Measurements from ENCODE around the gene TTF1. TPM values are rescaled to one million over a fixed set of nuclear protein-coding genes. Genes with fewer than 3 reads are reported as not detected.

TTF1 gene
- total RNA-seq, 1 experiment from 2014 or later = 23.8 TPM

GRCh38 chr9:132366481-132366880 lies 40.2 kb downstream of the TTF1 start (continued):
- TF ChIP-seq SMAD3 (CRISPR knock-in tag; IDR thresholded peaks at IDR 0.05; ENCODE audit: borderline replicate concordance) (no peak), CBFB (CRISPR knock-in tag; IDR thresholded peaks at IDR 0.05; ENCODE audit: low read depth) (no peak), SOX15 (CRISPR knock-in tag; IDR thresholded peaks at IDR 0.05) (no peak), TP53 (CRISPR knock-in tag; IDR thresholded peaks at IDR 0.05) (no peak)

GRCh38 chr9:132365986-132366385 lies 40.7 kb downstream of the TTF1 start:
- TF ChIP-seq ZNF121 (CRISPR knock-in tag; IDR thresholded peaks at IDR 0.05) (no peak), SMAD3 (CRISPR knock-in tag; IDR thresholded peaks at IDR 0.05; ENCODE audit: borderline replicate concordance) (no peak)
- TF ChIP-seq, protein P1, sequence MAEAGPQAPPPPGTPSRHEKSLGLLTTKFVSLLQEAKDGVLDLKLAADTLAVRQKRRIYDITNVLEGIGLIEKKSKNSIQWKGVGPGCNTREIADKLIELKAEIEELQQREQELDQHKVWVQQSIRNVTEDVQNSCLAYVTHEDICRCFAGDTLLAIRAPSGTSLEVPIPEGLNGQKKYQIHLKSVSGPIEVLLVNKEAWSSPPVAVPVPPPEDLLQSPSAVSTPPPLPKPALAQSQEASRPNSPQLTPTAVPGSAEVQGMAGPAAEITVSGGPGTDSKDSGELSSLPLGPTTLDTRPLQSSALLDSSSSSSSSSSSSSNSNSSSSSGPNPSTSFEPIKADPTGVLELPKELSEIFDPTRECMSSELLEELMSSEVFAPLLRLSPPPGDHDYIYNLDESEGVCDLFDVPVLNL (CRISPR knock-in tag; IDR thresholded peaks at IDR 0.05; ENCODE audit: borderline replicate concordance, low read depth) = no peak
- H3K9me3 Mint-ChIP-seq = no peaks in the 10 kb centered on the region
- DNase-seq (ENCODE audit: low spot score) (no peak), ATAC-seq (no peak)
- H3K4me1 Mint-ChIP-seq = no peaks in the 10 kb centered on the region
- ChIA-PET POLR2A (no interaction called here), CTCF (no interaction called here)
- H3K36me3 Mint-ChIP-seq = no peaks in the 10 kb centered on the region
- H3K27me3 Mint-ChIP-seq (ENCODE audit: low read depth) = no peaks in the 10 kb centered on the region
- no peak overlapping the region for H3K27ac Mint-ChIP-seq
- H3K4me3 Mint-ChIP-seq = no peak overlapping the region

GRCh38 chr9:132364068-132364467 lies 42.6 kb downstream of the TTF1 start:
- CTCF ChIA-PET = no interaction called here

More at GRCh38 chr9:132364068-132364467, 42.6 kb downstream of the TTF1 start:
- Mint-ChIP-seq H3K27me3 (ENCODE audit: low read depth) (no peaks in the 10 kb centered on the region), H3K9me3 (no peaks in the 10 kb centered on the region), H3K36me3 (no peaks in the 10 kb centered on the region), H3K27ac (no peak overlapping the region), H3K4me1 (no peaks in the 10 kb centered on the region), H3K4me3 (no peak overlapping the region)
- no peak for DNase-seq (ENCODE audit: low spot score)
- POLR2A ChIA-PET = no interaction called here
- no peak for TF ChIP-seq HMGXB4 (CRISPR knock-in tag; IDR thresholded peaks at IDR 0.05)
- no peak for TF ChIP-seq CREM (CRISPR knock-in tag; IDR thresholded peaks at IDR 0.05)
- TF ChIP-seq TEAD4 (CRISPR knock-in tag; IDR thresholded peaks at IDR 0.05) = no peak
- TF ChIP-seq EMX1 (CRISPR knock-in tag; IDR thresholded peaks at IDR 0.05) = no peak
- no peak for TF ChIP-seq HMGA2 (CRISPR knock-in tag; IDR thresholded peaks at IDR 0.05)
- no peak for TF ChIP-seq NFE2L1 (CRISPR knock-in tag; IDR thresholded peaks at IDR 0.05)
- no peak for TF ChIP-seq TEAD1 (CRISPR knock-in tag; IDR thresholded peaks at IDR 0.05)
- no peak for TF ChIP-seq IRF1 (CRISPR knock-in tag; IDR thresholded peaks at IDR 0.05)
- TF ChIP-seq, protein P2, sequence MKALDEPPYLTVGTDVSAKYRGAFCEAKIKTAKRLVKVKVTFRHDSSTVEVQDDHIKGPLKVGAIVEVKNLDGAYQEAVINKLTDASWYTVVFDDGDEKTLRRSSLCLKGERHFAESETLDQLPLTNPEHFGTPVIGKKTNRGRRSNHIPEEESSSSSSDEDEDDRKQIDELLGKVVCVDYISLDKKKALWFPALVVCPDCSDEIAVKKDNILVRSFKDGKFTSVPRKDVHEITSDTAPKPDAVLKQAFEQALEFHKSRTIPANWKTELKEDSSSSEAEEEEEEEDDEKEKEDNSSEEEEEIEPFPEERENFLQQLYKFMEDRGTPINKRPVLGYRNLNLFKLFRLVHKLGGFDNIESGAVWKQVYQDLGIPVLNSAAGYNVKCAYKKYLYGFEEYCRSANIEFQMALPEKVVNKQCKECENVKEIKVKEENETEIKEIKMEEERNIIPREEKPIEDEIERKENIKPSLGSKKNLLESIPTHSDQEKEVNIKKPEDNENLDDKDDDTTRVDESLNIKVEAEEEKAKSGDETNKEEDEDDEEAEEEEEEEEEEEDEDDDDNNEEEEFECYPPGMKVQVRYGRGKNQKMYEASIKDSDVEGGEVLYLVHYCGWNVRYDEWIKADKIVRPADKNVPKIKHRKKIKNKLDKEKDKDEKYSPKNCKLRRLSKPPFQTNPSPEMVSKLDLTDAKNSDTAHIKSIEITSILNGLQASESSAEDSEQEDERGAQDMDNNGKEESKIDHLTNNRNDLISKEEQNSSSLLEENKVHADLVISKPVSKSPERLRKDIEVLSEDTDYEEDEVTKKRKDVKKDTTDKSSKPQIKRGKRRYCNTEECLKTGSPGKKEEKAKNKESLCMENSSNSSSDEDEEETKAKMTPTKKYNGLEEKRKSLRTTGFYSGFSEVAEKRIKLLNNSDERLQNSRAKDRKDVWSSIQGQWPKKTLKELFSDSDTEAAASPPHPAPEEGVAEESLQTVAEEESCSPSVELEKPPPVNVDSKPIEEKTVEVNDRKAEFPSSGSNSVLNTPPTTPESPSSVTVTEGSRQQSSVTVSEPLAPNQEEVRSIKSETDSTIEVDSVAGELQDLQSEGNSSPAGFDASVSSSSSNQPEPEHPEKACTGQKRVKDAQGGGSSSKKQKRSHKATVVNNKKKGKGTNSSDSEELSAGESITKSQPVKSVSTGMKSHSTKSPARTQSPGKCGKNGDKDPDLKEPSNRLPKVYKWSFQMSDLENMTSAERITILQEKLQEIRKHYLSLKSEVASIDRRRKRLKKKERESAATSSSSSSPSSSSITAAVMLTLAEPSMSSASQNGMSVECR (CRISPR knock-in tag; IDR thresholded peaks at IDR 0.05; ENCODE audit: borderline replicate concordance) = no peak
- no peak for TF ChIP-seq FOXP4 (CRISPR knock-in tag; IDR thresholded peaks at IDR 0.05)
- TF ChIP-seq ELF4 (CRISPR knock-in tag; IDR thresholded peaks at IDR 0.05; ENCODE audit: low read depth) = no peak
- no peak for ATAC-seq

Data from WTC11 (cell line).